NOMO-1 treated with DMSO at 0.1 percent for 48 hours (cell line): ENCODE results near the gene LMLN.
"Not testable (repeated sequence)": the region's sequence is repeated elsewhere in the genome, so short reads cannot be mapped to it uniquely, and the experiment has no call there.

Experiments
- DNase-seq: peaks from one replicate; lab custom pipeline; 2025; ENCODE audit not compliant: unreplicated experiment; lab: John Stamatoyannopoulos, UW

Gene LMLN

GRCh38 chr3:197959891-197960693 is at the start of gene LMLN:
Gene LMLN (plus strand): TSS chr3:197960217. CDS start chr3:197960246, 29 bp downstream.
- peak; percentile 98 for DNase-seq

DNA sequence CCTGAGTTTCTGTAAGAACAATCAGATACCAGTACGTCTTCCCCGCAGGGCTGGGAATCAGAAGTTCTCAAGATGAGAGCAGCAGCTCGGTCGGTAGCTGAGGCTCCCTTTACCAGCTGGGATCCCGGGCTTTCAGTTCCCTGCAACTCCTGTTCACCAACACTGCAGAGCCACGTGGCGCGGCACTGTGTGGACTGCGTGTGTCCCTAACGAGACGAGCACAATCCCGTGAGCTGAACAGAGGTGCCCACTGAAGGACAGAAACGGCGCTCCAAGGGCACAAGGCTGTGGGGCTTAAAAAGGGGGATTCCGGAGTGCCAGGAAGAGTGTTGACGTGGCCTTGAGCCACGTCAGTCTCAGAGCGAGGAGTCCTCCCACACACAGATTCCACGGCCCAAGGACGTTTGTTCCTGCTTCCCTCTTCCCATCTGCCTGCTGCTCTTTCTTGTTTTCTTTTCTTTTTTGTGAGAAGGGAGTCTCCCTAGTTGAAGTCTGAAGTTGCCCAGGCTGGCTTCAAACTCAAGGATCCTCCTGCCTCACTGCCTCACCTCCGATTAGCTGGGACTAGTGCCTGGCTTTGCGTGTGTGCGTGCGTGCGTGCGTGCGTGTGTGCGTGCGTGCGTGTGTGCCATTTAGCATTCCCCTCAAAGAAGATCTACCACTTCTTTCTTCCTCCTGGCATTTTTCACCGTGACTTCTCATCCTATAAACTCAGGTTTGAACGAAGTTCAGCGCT is 47.1 kb upstream of the LMLN start:
- no peak for DNase-seq

DNA sequence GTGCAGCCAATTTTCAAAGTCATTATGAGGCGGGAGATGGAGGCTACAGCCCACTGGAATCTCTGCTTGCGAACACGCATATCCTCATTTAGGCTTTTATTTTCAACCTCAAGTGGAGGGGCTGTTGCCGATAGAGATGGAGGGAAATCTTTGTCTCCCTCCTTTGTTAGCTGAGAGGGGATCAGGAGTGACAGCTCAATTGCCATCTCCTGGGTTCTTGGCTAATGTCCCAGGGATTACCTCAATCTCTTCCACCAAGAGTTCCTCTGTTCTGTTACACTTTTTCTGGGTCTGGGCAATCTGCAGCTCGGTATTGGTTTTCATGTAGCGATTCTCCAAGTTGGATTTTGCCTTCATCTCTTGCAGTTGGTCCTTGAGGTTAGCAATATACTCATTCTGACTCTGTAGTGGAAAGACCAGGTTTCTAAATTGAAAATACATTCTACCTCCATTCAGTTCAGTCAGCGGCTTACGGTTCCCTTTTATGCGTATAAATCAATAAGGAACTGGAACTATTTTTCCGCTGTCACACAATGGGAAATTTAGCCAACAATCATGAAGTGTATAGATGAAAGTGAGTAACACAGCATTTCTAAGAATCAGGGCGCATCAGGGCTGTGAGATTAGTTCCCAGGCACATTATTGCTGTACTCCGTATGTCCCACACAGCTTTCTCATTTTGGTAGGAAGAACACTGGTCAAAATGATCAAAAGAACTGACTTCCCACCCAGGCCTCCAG is 46.2 kb upstream of the LMLN start:
- DNase-seq: no peak

DNA sequence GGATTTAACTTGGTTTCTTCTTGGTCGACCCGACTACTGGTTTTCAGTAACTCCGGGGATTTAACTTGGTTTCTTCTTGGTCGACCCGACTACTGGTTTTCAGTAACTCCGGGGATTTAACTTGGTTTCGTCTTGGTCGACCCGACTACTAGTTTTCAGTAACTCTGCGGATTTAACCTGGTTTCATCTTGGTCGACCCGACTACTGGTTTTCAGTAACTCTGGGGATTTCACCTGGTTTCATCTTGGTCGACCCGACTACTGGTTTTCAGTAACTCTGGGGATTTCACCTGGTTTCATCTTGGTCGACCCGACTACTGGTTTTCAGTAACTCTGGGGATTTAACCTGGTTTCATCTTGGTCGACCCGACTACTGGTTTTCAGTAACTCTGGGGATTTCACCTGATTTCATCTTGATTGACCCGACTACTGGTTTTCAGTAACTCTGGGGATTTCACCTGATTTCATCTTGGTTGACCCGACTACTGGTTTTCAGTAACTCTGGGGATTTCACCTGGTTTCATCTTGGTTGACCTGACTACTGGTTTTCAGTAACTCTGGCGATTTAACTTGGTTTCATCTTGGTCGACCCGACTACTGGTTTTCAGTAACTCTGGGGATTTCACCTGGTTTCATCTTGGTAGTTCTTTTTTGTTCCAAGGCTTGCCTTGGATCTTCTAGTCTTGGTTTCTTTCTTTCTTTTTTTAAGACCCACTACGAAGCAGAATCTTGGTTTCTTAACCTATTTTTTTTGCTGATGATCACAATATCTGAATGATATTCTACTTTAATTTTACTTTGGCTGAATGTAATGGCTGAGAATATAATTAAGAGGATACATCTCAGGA is 38.4 kb upstream of the LMLN start:
- DNase-seq: not testable (repeated sequence)

DNA sequence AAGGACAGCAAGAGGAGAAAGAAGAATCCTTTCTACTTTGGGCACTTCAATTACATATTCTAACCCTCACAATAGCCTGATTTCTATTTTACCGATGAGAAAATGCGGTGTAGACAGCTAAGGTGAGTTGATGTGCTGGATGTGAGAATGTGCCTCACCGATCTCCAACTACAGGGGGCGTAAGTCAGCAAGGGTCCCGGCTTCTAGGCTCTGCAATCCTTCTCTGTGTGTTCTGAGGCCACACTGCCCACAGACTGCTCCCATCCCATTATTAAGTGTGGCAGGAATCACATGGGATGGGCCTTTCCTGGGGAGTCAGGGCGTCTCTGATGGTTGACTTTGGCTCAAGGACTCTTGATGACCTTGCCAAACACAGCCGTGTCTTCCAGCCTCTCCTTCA is 33.6 kb upstream of the LMLN start:
- DNase-seq: no peak

DNA sequence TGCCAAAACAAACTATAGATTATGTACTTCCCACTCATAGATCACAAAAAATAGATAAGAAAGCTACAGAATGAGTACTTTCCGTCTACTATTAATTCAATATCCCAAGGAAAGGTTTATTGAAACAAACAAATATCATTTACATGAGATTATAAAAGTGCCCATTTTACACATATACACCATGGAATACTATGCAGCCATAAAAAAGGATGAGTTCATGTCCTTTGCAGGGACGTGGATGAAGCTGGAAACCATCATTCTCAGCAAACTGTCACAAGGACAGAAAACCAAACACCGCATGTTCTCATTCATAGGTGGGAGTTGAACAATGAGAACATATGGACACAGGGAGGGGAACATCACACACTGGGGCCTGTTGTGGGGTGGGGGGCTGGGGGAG is 32.4 kb upstream of the LMLN start:
- DNase-seq: not testable (repeated sequence)

DNA sequence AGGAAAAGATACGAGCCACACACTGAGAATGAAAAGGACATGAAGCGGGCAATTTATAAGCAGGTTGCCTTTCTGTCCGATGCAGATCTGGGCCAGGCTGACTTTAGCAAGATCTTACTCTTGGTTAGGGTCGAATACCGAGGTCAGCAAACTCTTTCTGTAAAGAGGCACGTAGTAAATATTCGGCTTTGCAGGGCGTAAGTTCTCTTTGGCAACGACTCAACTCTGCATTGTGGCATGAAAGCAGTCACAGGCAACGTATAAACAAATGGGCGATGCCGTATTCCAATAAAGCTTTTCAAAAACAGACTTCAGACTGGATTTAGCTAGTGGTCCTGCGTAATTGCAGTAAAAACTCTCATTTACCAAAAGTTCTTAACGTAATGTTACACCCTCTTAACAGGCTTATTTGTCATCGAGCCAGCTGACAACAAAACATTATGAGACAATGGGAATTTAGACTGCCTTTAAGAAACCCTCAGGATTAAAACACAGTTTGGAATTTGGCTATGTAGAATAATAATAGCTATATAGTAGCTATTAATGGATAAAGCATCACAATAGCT is 23.1 kb upstream of the LMLN start:
- no peak for DNase-seq

- DNase-seq: no peak
These were observed 19.2 kb upstream of the LMLN start for GRCh38 chr3:197940745-197941384.

- DNase-seq: peak; percentile 63
These were observed 17.0 kb upstream of the LMLN start for GRCh38 chr3:197942956-197943556.

DNA sequence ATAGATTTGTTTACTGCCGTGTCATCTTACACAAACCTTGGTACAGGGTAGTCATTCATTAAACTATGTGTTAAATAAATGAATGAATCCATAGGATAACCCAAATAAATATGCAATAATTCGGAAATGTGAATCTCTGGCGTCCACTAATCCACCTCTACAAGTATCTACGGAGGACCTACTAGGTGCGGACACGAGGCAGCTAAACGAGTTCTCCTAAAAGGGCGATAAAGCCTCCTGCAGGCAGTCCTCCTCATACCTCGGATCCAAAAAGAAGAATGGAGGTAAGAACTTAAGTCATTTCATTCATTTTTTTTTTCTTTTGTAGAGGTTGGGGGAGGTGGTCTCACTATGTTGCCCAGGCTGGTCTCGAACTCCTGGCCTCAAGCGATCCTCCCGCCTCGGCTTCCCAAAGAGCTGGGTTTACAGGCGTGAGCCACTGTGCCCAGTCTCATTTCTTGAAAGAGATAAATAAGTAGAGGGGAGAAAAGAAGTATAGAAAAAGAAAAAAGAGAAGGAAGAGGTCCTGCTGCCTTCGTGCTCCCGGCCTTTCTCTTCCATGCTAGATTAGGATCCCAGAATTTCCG is 10.7 kb upstream of the LMLN start:
- DNase-seq: no peak

DNA sequence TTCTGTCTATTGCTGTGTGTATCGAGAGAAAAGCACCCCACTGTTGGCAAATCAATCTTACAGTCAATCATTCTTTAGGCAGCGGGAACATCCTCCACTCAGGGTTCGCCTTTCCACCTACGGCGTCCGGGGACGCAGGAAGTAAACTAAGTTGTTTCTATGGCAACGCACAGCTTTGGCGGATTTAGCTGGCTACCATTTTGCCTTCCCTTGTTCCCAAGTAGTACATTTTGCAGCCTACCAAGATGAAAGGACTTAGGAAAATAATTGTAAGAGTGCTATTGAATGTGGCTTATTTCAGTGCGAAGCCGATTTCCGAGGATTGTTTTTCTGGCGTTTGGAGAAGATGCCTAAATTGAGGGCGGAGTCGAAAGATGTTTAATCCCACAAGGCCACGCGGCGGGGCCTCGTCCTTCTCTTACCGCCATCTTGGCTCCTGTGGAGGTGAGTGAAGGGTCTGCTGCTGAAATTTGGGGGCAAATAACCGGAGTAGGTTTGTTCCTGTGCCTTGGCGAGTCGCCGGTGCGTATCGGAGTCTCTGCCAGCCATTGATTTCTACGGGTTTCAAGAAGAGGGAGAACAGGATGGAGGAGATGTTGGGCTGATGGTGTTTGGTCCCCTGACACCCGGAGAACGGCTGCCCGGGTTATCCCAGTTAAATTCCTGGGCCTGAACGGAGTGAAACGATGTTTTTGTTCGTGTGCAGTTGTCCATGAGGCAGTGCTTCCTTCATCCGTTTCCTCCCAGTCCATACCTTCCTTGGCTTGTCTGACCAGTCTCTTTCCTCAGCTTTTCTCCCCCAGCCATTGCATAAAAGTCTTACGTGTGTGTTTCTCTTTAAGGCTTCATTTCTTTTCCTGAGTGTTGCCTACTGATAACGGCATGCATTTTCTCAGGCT is 10.0 kb upstream of the LMLN start, which contains the start of gene RPL35A:
TSS of gene RPL35A (plus strand) at position 413 of the 899 bp plus-strand sequence. CDS start 778 bp downstream, outside the sequence.
- DNase-seq: peak; percentile 98

- no peak for DNase-seq
These were observed 9.3 kb upstream of the LMLN start for GRCh38 chr3:197950677-197951061.

GRCh38 chr3:197951392-197951990 is 8.5 kb upstream of the LMLN start:
- DNase-seq: no peak

- DNase-seq: no peak
These were observed 7.6 kb upstream of the LMLN start for GRCh38 chr3:197952440-197952839.

DNA sequence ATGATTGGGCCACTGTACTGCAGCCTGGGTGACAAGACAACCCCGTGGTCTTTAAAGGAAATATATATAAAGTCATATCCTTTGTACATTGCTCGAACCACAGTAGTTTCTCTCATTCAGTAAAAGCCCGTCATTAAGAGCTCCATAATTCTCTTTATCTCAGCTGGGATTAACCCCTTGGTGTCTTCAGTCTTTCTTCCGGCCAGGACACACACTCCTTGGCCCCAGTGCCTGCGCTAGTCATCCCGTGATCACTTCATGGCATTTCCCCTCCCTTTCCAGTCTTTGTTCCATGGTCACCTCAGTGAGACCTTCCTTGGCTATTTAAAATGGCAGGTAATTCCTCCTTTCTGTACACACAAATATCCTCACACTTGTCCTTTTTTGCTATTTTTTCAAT is 6.7 kb upstream of the LMLN start:
- no peak for DNase-seq

- DNase-seq: no peak
These were observed 6.1 kb upstream of the LMLN start for GRCh38 chr3:197953881-197954280.

- no peak for DNase-seq
These were observed 4.0 kb upstream of the LMLN start for GRCh38 chr3:197955892-197956477.
